22Rv1 (cell line): ENCODE measurements around the gene ATR.

Experiments
- H3K27ac ChIP-seq: fragments of 450-650 bp; 2 replicates; pipeline ENCODE4 v1.5.1; 2017
- CTCF ChIP-seq: fragments of 450-650 bp; IDR thresholded peaks from 2 replicates; pipeline ENCODE4 v1.5.1; 2017; ENCODE audit warnings: mild to moderate bottlenecking
- ZFX ChIP-seq: fragments of 450-650 bp; IDR thresholded peaks from 2 replicates; pipeline ENCODE4 v1.6.1; 2017; ENCODE audit warnings: antibody characterized with exemption, borderline replicate concordance

ATR gene

DNA sequence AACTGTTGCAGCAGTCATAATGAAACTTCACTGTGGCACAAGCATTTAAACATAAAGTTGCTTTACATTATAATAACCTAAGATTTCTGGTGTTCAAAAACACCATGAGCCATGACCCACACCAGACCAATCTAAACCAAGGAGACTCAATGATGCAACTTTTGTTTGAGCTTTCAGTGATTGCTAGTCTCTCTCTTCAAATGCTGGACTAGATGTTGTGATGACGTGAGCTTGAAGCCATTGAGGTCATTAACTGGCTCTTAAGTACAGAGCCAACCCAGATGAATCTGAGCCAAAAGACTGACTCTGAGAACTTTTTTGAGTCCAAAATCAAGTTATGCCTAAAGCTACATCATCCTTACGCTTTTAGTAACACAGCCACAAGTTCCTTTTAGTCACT is 36.5 kb downstream of the ATR start:
- TF ChIP-seq CTCF (no peak), ZFX (no peak)
- no peak overlapping the region for H3K27ac ChIP-seq

DNA sequence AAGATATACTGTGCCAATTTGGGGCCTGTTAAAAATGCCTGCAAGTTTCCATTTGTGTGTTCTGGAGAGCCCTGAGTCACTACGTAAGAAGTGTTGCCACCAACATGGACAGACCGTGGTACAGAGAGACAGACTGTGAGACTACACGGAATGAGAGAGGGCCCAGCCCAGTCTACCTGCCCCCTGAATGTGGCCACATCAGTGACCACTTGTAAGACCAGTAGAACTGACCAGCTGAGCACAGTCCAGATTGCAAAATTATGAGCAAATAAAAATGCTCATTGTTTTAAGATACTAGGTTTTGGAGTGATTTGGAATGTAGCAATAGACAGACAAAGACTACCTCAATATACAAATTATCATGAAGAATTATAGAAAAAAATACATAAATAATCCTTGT is 42.0 kb downstream of the ATR start:
- no peak for TF ChIP-seq ZFX
- TF ChIP-seq CTCF: no peak
- no peak overlapping the region for H3K27ac ChIP-seq

GRCh38 chr3:142534543-142534942 is 44.0 kb downstream of the ATR start:
- TF ChIP-seq ZFX (no peak), CTCF (no peak)
- no peak overlapping the region for H3K27ac ChIP-seq

DNA sequence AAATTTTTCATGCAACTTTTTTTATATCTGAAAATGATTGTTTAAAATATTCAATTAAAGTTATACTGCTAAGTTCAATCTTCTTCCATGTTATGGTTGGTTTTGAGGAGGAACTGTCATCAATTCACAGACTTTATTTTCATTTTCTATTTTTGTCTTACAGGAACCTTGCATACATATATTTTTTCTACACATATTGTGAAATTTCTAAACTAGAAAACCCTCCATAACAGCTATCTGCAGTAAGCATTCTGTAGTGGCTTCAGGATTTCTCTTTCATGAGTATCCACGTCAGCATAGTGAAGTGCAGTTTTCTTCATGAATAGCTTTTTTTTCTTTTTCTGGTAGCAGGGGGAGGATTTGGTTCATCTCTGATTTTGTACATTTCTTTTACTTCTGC is 48.2 kb downstream of the ATR start:
- TF ChIP-seq ZFX (no peak), CTCF (no peak)
- H3K27ac ChIP-seq: no peak overlapping the region

- no peak for TF ChIP-seq CTCF
- TF ChIP-seq ZFX: no peak
- no peak overlapping the region for H3K27ac ChIP-seq
Observed at GRCh38 chr3:142523921-142524566, 54.5 kb downstream of the ATR start.

DNA sequence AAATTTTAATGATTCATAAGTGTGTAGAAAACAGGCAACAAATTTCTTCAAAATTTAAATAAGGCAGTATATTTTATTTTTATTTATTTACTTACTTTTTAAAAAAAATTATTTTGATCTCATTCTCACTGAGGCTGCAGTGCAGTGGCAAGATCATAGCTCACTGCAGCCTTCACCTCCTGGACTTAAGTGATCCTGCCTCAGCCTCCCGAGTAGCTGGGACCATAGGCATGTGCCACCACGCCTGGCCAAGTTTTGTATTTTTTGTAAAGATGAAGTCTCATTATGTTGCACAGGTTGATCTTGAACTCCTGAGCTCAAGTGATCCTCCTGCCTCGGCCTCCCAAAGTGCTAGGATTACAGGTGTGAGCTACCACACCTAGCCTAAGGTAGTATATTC is 69.5 kb downstream of the ATR start:
- no peak overlapping the region for H3K27ac ChIP-seq
- TF ChIP-seq ZFX: no peak

DNA sequence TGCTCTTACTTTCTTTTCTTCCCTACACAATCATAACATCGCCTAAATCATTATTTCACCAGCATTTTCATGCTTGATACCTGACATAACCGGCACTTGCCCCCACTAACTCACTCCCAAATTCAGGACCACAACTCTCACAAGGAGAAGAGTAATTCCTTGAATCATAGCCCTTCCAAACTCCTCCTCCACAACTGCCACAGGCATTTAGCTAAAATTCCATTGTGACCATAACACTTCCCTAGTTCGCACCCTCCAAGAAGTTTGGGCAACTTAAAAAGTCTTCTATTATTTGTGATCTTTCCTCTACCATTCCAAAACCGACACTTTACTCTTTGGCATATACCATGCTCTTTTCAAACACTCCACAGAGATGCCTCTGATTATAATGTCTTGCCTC is 71.3 kb downstream of the ATR start:
- H3K27ac ChIP-seq: no peak overlapping the region
- TF ChIP-seq ZFX (no peak), CTCF (no peak)
